ENCODE data around the gene NEK9.
A peak's percentile ranks its signal among the peaks of the same experiment; 100 is the strongest.

Gene NEK9

DNA sequence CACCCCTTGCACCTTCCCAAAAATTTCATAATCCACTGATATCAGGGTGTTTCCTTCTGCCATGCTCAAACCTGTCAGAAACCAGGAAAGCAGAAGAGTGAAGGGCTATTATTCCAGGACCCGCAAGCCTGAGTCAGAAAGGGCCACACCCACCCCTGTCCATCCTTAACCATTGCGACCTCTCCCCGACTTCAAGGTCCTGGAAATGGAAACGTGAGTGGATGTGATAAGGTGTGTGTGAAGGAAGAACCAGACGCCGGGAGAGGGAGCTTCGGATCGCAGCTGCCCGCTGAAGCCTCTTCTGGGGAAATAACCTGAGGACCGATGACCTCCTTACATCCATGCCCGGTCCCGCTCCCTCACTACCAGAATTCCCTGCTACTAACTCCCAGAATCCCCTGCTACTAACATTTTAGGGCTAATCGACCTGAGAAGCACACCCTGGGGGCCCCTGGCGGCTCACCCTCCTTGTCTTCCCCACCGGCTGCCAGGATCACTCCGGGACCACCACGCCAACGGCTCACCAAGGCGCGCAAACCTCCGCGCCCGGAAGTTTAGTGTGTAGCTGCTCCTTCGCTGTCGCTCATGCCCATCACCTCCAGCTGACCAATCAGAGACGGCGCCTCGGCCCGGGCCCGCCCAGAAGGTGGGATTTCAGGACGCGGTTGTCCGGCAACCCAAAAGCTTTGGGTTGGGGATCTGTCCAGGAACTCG, 63.2 kb downstream of the NEK9 start, which contains the start of gene ACYP1:
Gene ACYP1 (minus strand): TSS at position 534 of the 714 bp plus-strand sequence. CDS start 471 bp downstream, at position 63.
- DNase-seq, result peak; percentile 93

DNA sequence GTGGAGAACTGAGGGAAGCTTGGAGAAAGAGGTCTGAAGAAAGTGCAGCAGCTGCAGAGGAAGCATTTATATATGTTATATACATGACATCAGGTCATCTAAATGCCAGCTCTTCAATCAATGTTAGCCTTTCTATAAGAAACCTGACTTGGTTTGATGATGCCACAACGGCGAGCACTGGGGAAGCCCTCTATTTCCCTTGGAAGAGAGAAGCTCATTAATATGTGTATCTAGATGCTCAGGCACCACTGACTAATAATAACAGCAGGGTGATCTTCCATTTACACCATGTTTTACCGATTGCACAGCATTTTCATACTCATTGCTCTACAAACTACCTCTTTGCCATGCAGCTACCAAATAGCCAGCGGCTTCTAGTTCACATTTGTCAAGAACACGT, 63.8 kb downstream of the NEK9 start:
- DNase-seq, result no peak

DNA sequence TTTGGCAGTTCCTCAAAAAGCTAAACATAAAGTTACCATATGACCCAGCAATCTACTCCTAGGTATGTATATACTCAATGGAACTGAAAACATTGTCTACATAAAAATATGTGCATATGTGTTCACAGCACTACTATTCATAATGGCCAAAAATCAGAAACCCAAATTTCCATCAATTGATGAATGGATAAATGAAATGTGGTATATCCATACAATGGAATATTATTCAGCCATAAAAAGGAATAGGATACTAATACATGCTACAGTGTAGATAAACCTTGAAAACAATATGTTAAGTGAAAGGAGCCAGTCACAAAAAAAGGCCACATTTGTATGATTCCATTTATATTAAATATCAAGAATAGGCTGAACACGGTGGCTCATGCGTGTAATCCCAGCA, 66.4 kb downstream of the NEK9 start:
- no peak for DNase-seq

DNA sequence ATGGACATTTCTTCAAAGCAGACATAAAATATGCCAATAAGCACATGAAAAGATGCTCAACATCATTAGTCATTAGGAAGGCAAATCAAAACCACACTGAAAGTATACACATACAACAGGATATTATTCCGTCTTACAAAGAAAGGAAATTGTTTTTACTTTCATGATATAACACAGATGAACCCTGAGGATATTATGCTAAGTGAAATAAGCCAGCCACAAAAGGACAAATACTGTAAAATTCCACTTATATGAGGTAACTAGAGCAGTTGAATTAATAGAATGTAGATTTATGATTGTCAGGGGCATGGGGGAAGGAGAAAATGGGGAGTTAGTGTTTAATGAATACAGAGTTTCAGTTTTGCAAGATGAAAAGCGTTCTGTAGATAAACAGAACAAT, 67.2 kb downstream of the NEK9 start:
- DNase-seq, result no peak

DNA sequence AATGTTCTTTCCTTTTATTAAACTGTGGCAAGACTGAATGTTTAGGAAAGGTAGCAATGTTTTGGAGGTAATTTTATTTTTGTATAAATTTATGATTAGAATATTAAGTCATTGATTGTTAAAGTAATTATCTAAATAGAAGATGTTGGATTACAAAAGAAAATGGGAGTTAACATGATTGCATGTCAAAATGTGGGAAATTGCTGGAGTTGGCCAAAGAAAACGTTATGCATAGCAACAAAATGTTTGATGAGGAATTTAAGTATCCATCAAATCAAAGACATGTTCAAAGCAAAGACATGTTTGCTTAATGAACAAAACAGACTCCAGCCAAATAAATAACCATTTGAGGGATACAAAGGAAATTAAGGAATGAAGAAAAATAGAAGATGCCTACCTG, 72.4 kb downstream of the NEK9 start:
- no peak for DNase-seq

DNA sequence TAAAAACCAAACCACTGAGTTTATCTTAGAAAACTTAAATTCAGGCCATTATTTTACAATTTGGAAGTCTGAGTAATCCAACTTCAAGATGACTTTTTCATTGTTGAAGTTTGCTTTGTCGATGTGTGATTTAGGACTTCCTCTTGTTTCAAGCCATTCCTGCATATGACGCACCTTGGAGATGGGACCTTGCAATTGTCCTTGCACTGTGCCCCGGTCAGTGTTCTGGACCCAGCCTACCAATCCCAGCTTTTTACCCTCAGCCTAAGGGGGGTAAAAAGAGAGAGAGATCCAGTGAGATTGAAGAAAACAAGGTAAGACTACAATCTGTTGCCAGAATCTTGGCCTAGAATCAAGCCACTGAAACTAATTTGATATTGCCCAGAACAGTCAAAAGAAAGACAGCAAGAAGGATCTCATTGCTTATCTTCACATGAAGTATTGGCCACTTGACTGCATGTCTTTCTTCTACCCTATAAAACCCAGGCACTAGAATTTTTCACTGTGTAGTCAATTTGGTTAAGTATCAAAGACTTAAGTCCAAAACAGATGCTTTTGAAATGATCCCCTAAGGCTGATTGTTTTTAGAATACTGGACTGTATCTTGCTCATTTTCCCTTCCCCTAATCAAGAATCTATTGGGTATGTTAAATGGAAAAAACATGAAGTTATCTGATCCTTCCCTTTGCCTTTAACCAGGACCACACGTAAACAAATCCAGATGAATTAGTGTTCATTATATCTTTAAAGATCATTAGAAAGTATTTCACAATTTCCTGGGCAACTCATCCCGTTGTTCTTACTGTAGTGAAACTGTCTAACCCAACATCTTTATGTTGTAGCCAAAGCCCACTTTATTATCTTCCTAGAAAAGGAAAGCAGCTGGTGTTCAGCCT, 73.2 kb downstream of the NEK9 start:
- no peak for DNase-seq

DNA sequence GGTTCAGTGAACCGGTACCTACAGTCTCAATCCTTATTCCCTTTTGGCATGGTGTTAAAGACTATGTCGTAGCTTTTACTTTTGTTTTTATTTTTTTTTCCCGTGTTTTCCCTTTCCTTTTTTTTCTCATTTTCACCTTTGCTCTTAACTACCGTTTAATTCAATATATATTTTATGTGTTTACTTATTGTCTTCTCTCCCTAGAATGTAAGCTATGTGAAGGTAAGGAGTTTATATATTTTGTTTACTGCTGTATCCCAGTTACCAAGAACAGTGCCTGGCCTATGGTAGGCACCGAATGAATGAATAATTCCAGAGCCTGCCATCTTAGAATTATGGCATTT, 75.3 kb downstream of the NEK9 start:
- no peak for DNase-seq

DNA sequence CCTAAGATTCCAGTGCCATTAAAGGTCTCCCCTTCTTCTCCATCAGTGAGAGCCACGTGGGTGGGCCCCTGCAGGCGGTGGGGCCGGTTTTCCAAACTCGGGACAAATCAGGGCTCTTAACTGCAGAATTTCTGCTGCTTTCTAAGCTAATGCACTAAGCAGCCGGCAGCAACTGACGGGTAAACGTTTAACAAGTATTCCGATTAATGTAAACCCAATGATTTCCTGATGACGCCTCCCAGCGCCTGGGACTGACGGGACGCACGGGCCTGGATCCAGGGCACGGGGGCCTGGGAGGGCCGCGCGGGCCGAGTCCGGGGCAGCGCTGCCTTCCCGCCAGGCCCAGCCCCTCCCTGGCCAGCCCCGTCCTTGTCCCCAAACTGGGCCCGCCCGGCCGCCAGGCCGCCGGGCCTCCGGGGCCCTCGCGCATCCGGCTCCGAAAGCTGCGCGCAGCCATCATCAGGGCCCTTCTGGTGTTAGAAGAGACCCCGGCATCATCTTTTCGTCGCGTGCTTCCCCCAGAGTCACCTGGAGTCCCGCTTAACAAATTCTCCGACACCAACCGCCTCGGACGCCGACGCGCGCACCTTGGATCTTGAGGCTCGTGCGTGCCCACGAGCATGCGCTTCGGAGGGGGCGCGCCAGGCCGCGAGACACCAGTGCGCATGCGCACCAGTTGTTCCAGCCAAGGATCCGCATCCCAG, 75.8 kb downstream of the NEK9 start, which contains the start of gene MLH3:
Gene MLH3 (minus strand): TSS at position 616 of the 704 bp plus-strand sequence. CDS start 1,812 bp downstream, outside the sequence.
- DNase-seq, result peak; percentile 79

DNA sequence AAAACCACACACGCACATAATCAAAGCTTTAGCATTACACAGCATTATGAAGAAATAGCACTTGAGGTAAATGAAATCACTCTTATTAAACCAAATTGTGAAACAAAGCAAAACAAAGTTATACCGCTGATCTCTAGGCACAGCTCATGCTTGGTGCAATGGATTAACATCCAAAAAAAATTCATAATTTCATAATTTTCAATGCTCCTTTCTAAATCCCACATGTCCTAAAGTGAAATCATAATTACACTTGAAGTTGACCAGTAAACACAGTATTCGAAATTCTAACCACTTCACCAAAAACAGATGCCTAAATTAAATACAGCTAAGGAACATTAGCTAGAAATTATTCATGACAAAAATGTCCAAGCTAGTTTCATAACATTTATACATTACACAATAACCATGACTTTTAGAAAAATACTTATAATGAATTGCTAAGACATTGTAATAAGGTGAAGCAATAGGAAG, 77.1 kb downstream of the NEK9 start:
- DNase-seq, result no peak

DNA sequence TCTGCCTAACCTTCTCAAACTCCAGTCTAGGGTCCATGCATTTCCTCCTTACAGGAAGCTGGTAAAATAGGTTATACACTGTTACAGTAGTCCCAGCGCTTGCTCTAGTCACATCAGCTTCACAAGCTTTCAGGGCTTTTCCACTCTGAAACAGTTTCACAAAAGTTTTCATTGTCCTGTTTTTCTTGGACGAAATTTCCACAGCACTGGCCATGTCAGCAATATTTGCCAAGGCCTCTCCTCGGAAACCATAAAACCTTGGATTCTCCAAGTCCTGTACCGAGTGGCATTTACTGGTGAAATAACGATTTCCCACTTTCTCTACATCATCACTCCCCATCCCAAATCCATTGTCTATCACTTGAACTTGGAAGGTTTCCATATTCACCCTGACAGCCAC, 77.7 kb downstream of the NEK9 start:
- DNase-seq, result no peak

DNA sequence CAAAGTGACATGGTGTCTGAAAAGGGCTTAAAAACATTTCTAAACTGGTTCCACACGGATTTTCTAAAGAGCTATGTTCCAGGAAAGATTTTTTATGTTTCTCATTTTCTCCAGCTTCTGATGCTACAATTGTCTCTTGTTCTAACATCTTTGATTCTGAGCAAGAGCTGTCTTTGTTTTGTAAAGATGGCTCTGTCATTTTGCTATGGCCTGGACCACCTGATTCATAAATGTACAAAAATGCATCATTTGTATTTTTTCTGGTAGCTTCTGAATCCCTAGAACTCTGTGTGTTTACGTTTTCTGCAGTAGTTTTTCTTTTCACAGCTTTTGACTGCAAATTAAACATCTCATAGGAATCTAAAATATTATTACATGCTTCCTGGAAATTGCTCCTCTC, 78.7 kb downstream of the NEK9 start:
- DNase-seq, result no peak

DNA sequence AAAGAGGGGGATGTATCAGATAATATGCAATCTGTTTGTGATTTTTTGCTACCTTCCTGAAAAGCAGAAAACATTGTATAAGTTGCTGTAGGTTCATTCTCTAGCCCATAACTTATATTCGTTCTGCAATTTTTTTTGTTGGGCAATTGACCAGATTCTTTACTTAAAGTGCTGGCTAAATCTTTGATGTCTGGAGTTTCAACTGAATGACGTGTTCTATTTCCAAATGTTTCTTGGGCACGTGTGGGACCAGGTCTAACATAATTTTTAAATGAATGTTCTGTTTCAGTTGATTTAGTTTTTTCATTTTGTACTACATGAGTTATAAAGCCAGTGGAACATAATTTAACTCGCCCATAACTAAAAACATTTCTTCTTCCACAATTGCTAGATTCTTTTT, 79.3 kb downstream of the NEK9 start:
- DNase-seq, result no peak

DNA sequence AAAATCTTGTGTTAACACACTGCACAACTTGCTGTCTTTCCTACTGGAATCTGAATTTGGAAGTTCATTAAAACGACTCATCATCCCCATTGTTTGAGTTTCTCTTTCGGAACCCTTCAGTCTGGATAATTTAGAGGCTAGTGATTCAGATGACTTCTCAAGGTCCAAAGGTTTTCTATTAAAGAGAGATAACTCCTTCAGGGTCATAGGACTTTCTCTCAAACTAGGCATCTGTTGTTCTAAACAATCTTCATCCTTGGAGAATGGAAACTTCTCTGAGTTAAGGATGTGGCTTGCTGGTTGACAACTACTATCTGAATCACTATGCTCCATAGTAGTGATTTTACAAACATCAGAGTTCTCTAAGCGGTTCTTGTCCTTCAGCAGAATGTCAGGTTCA, 79.9 kb downstream of the NEK9 start:
- DNase-seq, result no peak

DNA sequence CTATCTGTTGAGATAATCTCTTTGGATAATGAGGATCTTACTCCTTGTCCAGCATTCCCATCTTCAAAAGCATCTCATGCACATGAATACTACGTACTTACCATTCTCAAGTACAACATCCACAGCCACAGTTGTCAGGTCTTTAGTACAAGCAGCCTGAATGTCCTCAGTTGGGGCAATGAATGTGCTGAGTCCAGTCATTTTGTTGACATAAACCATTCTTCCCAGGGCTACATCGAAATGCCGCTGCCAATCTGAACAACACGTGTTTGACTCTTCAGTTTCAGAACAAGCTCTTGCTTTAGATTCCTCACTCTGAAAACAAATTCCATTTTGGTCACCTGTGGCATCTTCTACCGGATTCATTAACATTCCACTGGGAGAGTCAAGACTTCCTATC, 80.6 kb downstream of the NEK9 start:
- DNase-seq, result no peak

DNA sequence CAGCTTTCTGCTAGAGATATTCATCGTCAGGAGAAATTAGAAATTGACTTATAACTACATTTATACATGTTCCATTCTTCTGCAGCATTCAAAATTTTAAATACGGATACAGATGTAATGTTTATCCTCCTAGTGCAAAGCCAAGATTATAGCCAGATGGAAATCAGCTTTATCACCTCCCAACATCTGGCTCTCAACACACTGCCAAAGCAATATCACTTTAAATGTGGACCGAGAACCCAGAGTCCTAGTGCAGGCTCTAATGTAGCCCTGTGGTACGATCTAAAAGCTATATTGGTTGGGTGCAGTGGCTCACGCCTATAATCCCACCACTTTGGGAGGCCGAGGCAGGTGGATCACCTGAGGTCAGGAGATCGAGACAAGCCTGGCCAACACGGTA, 82.1 kb downstream of the NEK9 start:
- DNase-seq, result no peak

DNA sequence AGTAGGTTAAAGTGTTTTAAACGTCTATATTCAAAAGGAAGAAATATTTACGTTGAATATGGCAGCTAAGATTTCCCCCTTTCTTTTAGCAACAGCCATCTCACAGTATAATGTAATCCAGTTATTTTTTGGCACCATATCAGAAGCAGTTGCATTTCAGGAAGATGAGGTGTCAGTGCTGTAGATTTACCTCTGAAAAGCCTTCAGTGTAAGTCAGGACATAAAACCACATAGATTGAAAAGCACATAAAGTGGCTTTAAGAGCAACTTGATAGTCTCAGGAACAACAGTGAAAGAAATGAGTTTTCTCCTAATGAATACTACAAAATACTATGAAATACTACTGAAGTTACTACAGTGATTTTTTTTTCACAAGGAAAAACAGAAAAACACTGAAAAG, 82.5 kb downstream of the NEK9 start:
- DNase-seq, result no peak

DNA sequence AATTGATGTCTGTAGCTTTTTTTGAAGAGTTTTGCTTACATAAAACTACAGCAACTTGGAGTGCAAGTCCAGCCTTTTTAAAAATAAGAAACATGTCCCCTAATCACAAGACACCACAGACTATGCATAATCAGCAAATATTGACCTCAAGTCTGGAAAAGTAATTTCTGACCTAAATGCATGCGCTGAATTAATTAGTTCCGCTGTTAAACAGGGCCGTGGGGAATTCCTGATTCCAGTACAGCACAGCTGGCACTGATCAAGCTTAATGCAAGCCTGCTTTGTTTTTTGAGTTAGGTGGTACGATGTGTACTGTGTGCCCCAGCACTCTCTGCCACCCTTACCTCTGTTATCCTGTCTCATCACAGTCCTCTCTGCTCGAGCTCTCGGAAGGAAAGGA, 84.8 kb downstream of the NEK9 start:
- DNase-seq, result no peak

DNA sequence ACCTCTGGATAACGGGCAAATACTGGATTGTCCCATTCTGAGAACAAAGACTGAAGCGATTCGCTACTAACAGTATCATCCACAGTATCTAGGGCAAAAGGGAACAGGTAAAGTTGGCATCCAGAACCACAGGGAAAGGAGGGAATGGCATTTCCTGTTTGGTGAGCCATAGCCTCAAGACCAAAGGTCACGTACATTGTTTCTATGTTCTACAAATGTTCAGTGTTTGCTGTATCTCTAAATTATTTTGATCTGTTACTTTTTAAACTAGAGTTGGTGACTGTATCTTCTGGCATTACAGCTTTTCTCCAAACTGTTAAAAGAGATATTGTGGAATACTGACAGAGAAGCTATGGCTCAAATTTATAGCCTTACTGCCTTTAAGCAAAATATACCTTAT, 85.2 kb downstream of the NEK9 start:
- no peak for DNase-seq

DNA sequence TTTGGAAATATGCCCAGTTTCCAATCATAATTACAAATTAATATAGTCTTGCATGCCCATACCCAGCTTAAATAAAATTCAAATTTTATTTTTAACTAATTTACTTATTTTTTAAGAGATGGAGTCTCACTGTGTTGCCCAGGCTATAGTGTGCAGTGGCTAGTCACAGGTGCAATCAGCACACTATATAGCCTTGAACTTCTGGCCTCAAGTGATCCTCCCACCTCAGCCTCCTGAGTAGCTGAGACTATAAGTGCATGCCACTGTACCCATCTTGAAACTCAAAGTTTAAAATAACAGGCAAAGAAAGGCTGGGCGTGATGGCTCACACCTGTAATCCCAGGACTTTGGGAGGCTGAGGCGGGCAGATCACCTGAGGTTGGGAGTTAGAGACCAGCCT, 85.9 kb downstream of the NEK9 start:
- DNase-seq, result no peak

DNA sequence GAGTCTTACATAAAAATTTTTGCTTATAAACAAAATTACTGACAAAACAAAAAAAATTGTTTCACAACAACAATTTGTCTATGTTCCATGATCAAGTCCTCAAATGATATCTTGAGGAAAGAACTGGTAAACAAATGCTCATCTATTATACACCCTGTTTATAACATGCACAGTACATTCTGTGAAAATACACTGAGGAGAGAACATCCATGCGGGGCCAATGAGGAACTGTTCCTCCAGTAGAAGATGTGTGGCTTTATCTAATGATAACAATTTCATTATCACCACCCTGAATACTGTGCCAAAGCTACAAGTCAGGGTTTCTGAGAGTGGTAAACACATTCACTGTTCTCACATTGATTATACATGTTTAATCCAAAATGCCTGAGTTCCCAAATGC, 86.3 kb downstream of the NEK9 start:
- no peak for DNase-seq

DNA sequence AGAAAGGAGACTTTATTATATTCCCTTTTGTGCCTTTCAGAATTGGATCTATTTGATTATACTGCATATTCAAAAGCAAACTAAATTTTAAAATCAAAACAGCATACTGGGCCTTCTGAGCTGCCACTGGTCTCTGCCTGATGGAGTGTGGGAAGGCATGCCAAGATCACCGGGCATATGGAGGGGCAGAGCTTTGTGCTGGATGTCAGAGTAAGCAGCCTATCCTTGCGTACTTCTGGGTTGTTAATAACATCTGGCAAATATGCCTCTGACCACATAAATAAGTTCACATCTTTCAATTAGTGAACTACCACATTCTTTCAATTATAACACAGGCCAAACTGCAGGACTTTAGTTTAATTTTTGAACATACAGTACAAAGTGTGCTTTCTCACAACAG, 93.9 kb downstream of the NEK9 start:
- no peak for DNase-seq

DNA sequence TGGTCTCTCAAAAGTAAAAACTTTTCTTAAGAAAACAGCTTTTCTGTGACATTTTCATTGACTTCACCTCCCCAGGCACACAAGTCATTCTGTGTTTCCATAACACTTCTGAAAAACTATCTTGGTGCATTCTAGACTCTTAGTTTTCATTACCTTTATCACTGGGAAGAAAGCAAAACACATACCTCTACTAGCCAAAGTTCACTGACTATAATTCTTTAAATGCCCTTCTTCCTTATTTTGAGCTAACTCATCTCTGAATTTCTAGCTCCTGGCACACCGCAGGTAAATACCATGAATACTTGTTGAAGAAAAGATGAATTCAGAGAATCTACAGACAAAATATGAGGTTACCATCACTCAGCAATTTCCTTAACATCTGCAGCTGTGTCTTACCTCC, 96.7 kb downstream of the NEK9 start:
- no peak for DNase-seq

Data from NCI-H2227 treated with DMSO at 0.1 percent for 48 hours (cell line).